ENCODE data around the gene TPP1. TPM values are rescaled to one million over a fixed set of nuclear protein-coding genes. Genes with fewer than 3 reads are reported as not detected.

The TPP1 gene
- polyA plus RNA-seq, 2 of the 4 experiments (the other 2 are of a cell fraction), result 41.6 to 53.2 TPM

GRCh38 chr11:6563121-6563619 lies 56.1 kb downstream of the TPP1 start:
- TF ChIP-seq SREBF2 (IDR thresholded peaks at IDR 0.05), result no peak
- no peak for TF ChIP-seq NFE2L2 (conservative IDR thresholded peaks at IDR 0.05; ENCODE audit: low read length)
- TF ChIP-seq HOXB5 (CRISPR knock-in tag; IDR thresholded peaks at IDR 0.05), result no peak
- no peak for TF ChIP-seq ZC3H11A (IDR thresholded peaks at IDR 0.05)
- TF ChIP-seq RARB (CRISPR knock-in tag; IDR thresholded peaks at IDR 0.05), result no peak
- no peak for TF ChIP-seq KDM5A (IDR thresholded peaks at IDR 0.05)
- TF ChIP-seq RFX5 (IDR thresholded peaks at IDR 0.05), result no peak
- no peak for TF ChIP-seq PBX3 (IDR thresholded peaks at IDR 0.05)
- no peak for TF ChIP-seq GATA3 (IDR thresholded peaks at IDR 0.05; ENCODE audit: borderline replicate concordance)
- no peak for TF ChIP-seq RNF2 (IDR thresholded peaks at IDR 0.05; ENCODE audit: borderline replicate concordance, low read depth)
- H3K27ac ChIP-seq, result no peak overlapping the region
- no peaks in the 10 kb centered on the region for H3K9me3 ChIP-seq
- DNase-seq (ENCODE audit: low read depth in 1 of 2, low spot score in 1 of 2) (no peak), ATAC-seq (no peak), FAIRE-seq (no peak)
- ChIA-PET CTCF (interaction anchor here (1.0 to 1.9 kb wide), 5 partner anchors 8 to 34 kb away, joined by 3 to 8 read pairs (median 3); no protein-coding TSS in a partner anchor), POLR2A (no interaction called here)
- H3K4me1 ChIP-seq, result no peaks in the 10 kb centered on the region
- WGBS (ENCODE audit: missing lambda C conversion rate), result 90% methylated on average over 4 of the region's 4 CpGs
- no peak overlapping the region for H3K4me2 ChIP-seq
- H3K4me3 ChIP-seq, result no peak overlapping the region

Other genes starting within 250 kb of the TPP1 start
- gene SMPD1, start 228.9 kb downstream of the TPP1 start, polyA plus RNA-seq (2011; rRNA removed), result 5.1 and 5.5 TPM in 2 replicates
- gene SMPD1, start 228.9 kb downstream of the TPP1 start, polyA plus RNA-seq (2017; fragmentation: RNase III; extraction: RNeasy Plus Mini Kit Qiagen cat#74134 plus additional on column Dnase treatment), result 5.7 to 6.8 TPM (median 6.5 TPM) in 3 replicates
- gene APBB1, start 200.3 kb downstream of the TPP1 start, polyA plus RNA-seq (2011; rRNA removed), result 13.6 and 17.2 TPM in 2 replicates
- gene APBB1, start 200.3 kb downstream of the TPP1 start, polyA plus RNA-seq (2017; fragmentation: RNase III; extraction: RNeasy Plus Mini Kit Qiagen cat#74134 plus additional on column Dnase treatment), result 14.4 to 18.5 TPM (median 16.4 TPM) in 3 replicates
- 0.66 and 1.5 TPM in 2 replicates for gene HPX, start 178.4 kb downstream of the TPP1 start, polyA plus RNA-seq (2011; rRNA removed)
- 0.35 to 0.70 TPM (median 0.57 TPM) in 3 replicates for gene HPX, start 178.4 kb downstream of the TPP1 start, polyA plus RNA-seq (2017; fragmentation: RNase III; extraction: RNeasy Plus Mini Kit Qiagen cat#74134 plus additional on column Dnase treatment)
- gene TRIM3, start 145.5 kb downstream of the TPP1 start, polyA plus RNA-seq (2011; rRNA removed), result 10.0 and 11.3 TPM in 2 replicates
- gene TRIM3, start 145.5 kb downstream of the TPP1 start, polyA plus RNA-seq (2017; fragmentation: RNase III; extraction: RNeasy Plus Mini Kit Qiagen cat#74134 plus additional on column Dnase treatment), result 17.5 to 19.8 TPM (median 19.6 TPM) in 3 replicates
- 87.9 and 88.5 TPM in 2 replicates for gene ARFIP2, start 138.1 kb downstream of the TPP1 start, polyA plus RNA-seq (2011; rRNA removed)
- 68.7 to 80.0 TPM (median 79.2 TPM) in 3 replicates for gene ARFIP2, start 138.1 kb downstream of the TPP1 start, polyA plus RNA-seq (2017; fragmentation: RNase III; extraction: RNeasy Plus Mini Kit Qiagen cat#74134 plus additional on column Dnase treatment)
- gene TIMM10B, start 137.9 kb downstream of the TPP1 start, polyA plus RNA-seq (2011; rRNA removed), result 31.6 and 35.6 TPM in 2 replicates
- gene TIMM10B, start 137.9 kb downstream of the TPP1 start, polyA plus RNA-seq (2017; fragmentation: RNase III; extraction: RNeasy Plus Mini Kit Qiagen cat#74134 plus additional on column Dnase treatment), result 20.6 to 24.4 TPM (median 22.0 TPM) in 3 replicates
- 8.6 and 12.7 TPM in 2 replicates for gene DNHD1, start 122.1 kb downstream of the TPP1 start, polyA plus RNA-seq (2011; rRNA removed)
- 5.4 to 7.6 TPM (median 6.8 TPM) in 3 replicates for gene DNHD1, start 122.1 kb downstream of the TPP1 start, polyA plus RNA-seq (2017; fragmentation: RNase III; extraction: RNeasy Plus Mini Kit Qiagen cat#74134 plus additional on column Dnase treatment)
- gene RRP8, start 15.8 kb downstream of the TPP1 start, polyA plus RNA-seq (2011; rRNA removed), result 20.5 and 25.9 TPM in 2 replicates
- 14.5 to 17.9 TPM (median 14.5 TPM) in 3 replicates for gene RRP8, start 15.8 kb downstream of the TPP1 start, polyA plus RNA-seq (2017; fragmentation: RNase III; extraction: RNeasy Plus Mini Kit Qiagen cat#74134 plus additional on column Dnase treatment)
- 109 and 120 TPM in 2 replicates for gene ILK, start 15.6 kb downstream of the TPP1 start, polyA plus RNA-seq (2011; rRNA removed)
- 108 to 116 TPM (median 114 TPM) in 3 replicates for gene ILK, start 15.6 kb downstream of the TPP1 start, polyA plus RNA-seq (2017; fragmentation: RNase III; extraction: RNeasy Plus Mini Kit Qiagen cat#74134 plus additional on column Dnase treatment)
- 174 and 242 TPM in 2 replicates for gene TAF10, start 7.2 kb downstream of the TPP1 start, polyA plus RNA-seq (2011; rRNA removed)
- gene TAF10, start 7.2 kb downstream of the TPP1 start, polyA plus RNA-seq (2017; fragmentation: RNase III; extraction: RNeasy Plus Mini Kit Qiagen cat#74134 plus additional on column Dnase treatment), result 124 to 138 TPM (median 135 TPM) in 3 replicates
- gene DCHS1, start 36.4 kb upstream of the TPP1 start, polyA plus RNA-seq (2011; rRNA removed), result 0.06 and 0.08 TPM in 2 replicates
- gene DCHS1, start 36.4 kb upstream of the TPP1 start, polyA plus RNA-seq (2017; fragmentation: RNase III; extraction: RNeasy Plus Mini Kit Qiagen cat#74134 plus additional on column Dnase treatment), result 0.04 to 0.07 TPM (median 0.06 TPM) in 3 replicates
- 96.8 and 107 TPM in 2 replicates for gene MRPL17, start 63.9 kb upstream of the TPP1 start, polyA plus RNA-seq (2011; rRNA removed)
- gene MRPL17, start 63.9 kb upstream of the TPP1 start, polyA plus RNA-seq (2017; fragmentation: RNase III; extraction: RNeasy Plus Mini Kit Qiagen cat#74134 plus additional on column Dnase treatment), result 127 to 132 TPM (median 128 TPM) in 3 replicates
- 0.04 and 0.17 TPM in 2 replicates for gene OR2AG2, start 152.6 kb upstream of the TPP1 start, polyA plus RNA-seq (2011; rRNA removed)
- gene OR2AG2, start 152.6 kb upstream of the TPP1 start, polyA plus RNA-seq (2017; fragmentation: RNase III; extraction: RNeasy Plus Mini Kit Qiagen cat#74134 plus additional on column Dnase treatment), result 0.03 to 0.05 TPM in 2 of 3 replicates, not detected in the other
- not detected in 2 replicates for gene OR2AG1, start 163.6 kb upstream of the TPP1 start, polyA plus RNA-seq (2011; rRNA removed)
- not detected in 3 replicates for gene OR2AG1, start 163.6 kb upstream of the TPP1 start, polyA plus RNA-seq (2017; fragmentation: RNase III; extraction: RNeasy Plus Mini Kit Qiagen cat#74134 plus additional on column Dnase treatment)
- gene OR6A2, start 180.3 kb upstream of the TPP1 start, polyA plus RNA-seq (2011; rRNA removed), result 0.01 TPM in 2 replicates
- not detected in 3 replicates for gene OR6A2, start 180.3 kb upstream of the TPP1 start, polyA plus RNA-seq (2017; fragmentation: RNase III; extraction: RNeasy Plus Mini Kit Qiagen cat#74134 plus additional on column Dnase treatment)
- not detected in 2 replicates for gene OR10A5, start 226.3 kb upstream of the TPP1 start, polyA plus RNA-seq (2011; rRNA removed)
- not detected in 3 replicates for gene OR10A5, start 226.3 kb upstream of the TPP1 start, polyA plus RNA-seq (2017; fragmentation: RNase III; extraction: RNeasy Plus Mini Kit Qiagen cat#74134 plus additional on column Dnase treatment)
- not detected in 2 replicates for gene OR10A2, start 243.6 kb upstream of the TPP1 start, polyA plus RNA-seq (2011; rRNA removed)
- not detected in 3 replicates for gene OR10A2, start 243.6 kb upstream of the TPP1 start, polyA plus RNA-seq (2017; fragmentation: RNase III; extraction: RNeasy Plus Mini Kit Qiagen cat#74134 plus additional on column Dnase treatment)